Osteoblast (primary cell): ENCODE data around the gene CRTC3. TPM values are rescaled to one million over a fixed set of nuclear protein-coding genes. Genes with fewer than 3 reads are reported as not detected.

Source experiments
- DNase-seq: peaks from one replicate; pipeline ENCODE4 v3.0.0; 2011; ENCODE audit warnings: low spot score, mixed read lengths; ENCODE audit not compliant: insufficient read length; ENCODE audit errors: missing footprints
- H2AFZ ChIP-seq: 2 replicates; pipeline ENCODE4 v1.6.0; 2011; ENCODE audit warnings: mild to moderate bottlenecking, low read length
- H3K27ac ChIP-seq: 2 replicates; pipeline ENCODE4 v1.5.1; 2011; ENCODE audit warnings: mild to moderate bottlenecking, low read depth, low read length, moderate library complexity
- H3K27me3 ChIP-seq: 2 replicates; pipeline ENCODE4 v1.6.0; 2012; ENCODE audit warnings: mild to moderate bottlenecking, control low read depth, inconsistent platforms, low read length, moderate library complexity; ENCODE audit not compliant: insufficient read depth
- H3K36me3 ChIP-seq: 2 replicates; pipeline ENCODE4 v1.5.1; 2011; ENCODE audit warnings: mild to moderate bottlenecking, low read length, control low read depth, moderate library complexity; ENCODE audit not compliant: insufficient read depth
- H3K4me1 ChIP-seq: 2 replicates; pipeline ENCODE4 v1.5.1; 2011; ENCODE audit warnings: mild to moderate bottlenecking, low read length, control low read depth, moderate library complexity; ENCODE audit not compliant: insufficient read depth
- H3K4me2 ChIP-seq: 2 replicates; pipeline ENCODE4 v1.6.0; 2011; ENCODE audit warnings: mild to moderate bottlenecking, low read length; ENCODE audit not compliant: insufficient read depth
- H3K4me3 ChIP-seq: fragments of 200-600 bp; sonication (generic); 3 replicates; pipeline ENCODE4 v1.5.1; 2012; ENCODE audit warnings: mild to moderate bottlenecking, low read length, inconsistent platforms; ENCODE audit not compliant: insufficient read depth
- H3K79me2 ChIP-seq: 2 replicates; pipeline ENCODE4 v1.6.0; 2012; ENCODE audit warnings: mild to moderate bottlenecking, low read length, control low read depth, inconsistent platforms; ENCODE audit not compliant: insufficient read depth
- H3K9me3 ChIP-seq: 2 replicates; pipeline ENCODE4 v1.5.1; 2011; ENCODE audit warnings: low read depth, low read length, control low read depth
- H4K20me1 ChIP-seq: 2 replicates; pipeline ENCODE4 v1.6.0; 2012; ENCODE audit warnings: mild to moderate bottlenecking, low read length, control low read depth; ENCODE audit not compliant: insufficient read depth
- CTCF ChIP-seq: IDR thresholded peaks from 2 replicates; pipeline ENCODE4 v1.5.1; 2011; ENCODE audit warnings: mild to moderate bottlenecking, low read depth, low read length, moderate library complexity; ENCODE audit errors: extremely low read depth
- total RNA-seq: library from RNA; depleted of rRNA; stranded (reverse); fragments of >200 nt; gene quantifications from 2 replicates; pipeline ENCODE4 v1.2.3, GENCODE V29; 2012

CRTC3 gene
- total RNA-seq, 1 donor, result 25.0 TPM

- Histone ChIP-seq H4K20me1 (peaks cover 8% of the 10 kb centered on the region), H3K4me3 (no peak overlapping the region), H3K4me2 (no peak overlapping the region), H3K36me3 (peaks cover 37% of the 10 kb centered on the region), H3K9me3 (no peaks in the 10 kb centered on the region), H2AFZ (no peak overlapping the region), H3K27ac (no peak overlapping the region), H3K79me2 (no peaks in the 10 kb centered on the region), H3K4me1 (peaks cover 18% of the 10 kb centered on the region), H3K27me3 (no peaks in the 10 kb centered on the region)
- no peak for DNase-seq
- no peak for TF ChIP-seq CTCF
Observed at GRCh38 chr15:90644952-90645725, 115.4 kb downstream of the CRTC3 start.

GRCh38 chr15:90645873-90646575 lies 116.3 kb downstream of the CRTC3 start:
- no peak overlapping the region for H3K4me3 ChIP-seq
- H2AFZ ChIP-seq, result no peak overlapping the region
- no peak overlapping the region for H3K4me2 ChIP-seq
- TF ChIP-seq CTCF, result no peak
- peak; percentile 80 for DNase-seq
- H3K4me1 ChIP-seq, result peaks cover 23% of the 10 kb centered on the region
- H4K20me1 ChIP-seq, result peaks cover 8% of the 10 kb centered on the region
- no peaks in the 10 kb centered on the region for H3K79me2 ChIP-seq
- H3K27ac ChIP-seq, result no peak overlapping the region
- no peaks in the 10 kb centered on the region for H3K9me3 ChIP-seq
- H3K27me3 ChIP-seq, result no peaks in the 10 kb centered on the region
- peaks cover 28% of the 10 kb centered on the region for H3K36me3 ChIP-seq

- Histone ChIP-seq H3K9me3 (no peaks in the 10 kb centered on the region), H3K27ac (no peak overlapping the region), H3K4me3 (no peak overlapping the region), H4K20me1 (peaks cover 8% of the 10 kb centered on the region), H3K27me3 (no peaks in the 10 kb centered on the region), H2AFZ (no peak overlapping the region), H3K4me1 (peaks cover 23% of the 10 kb centered on the region), H3K4me2 (no peak overlapping the region), H3K79me2 (no peaks in the 10 kb centered on the region), H3K36me3 (peaks cover 21% of the 10 kb centered on the region)
- DNase-seq, result no peak
- TF ChIP-seq CTCF, result no peak
Observed at GRCh38 chr15:90646662-90647305, 117.1 kb downstream of the CRTC3 start.

- TF ChIP-seq CTCF, result no peak
- Histone ChIP-seq H3K27me3 (no peaks in the 10 kb centered on the region), H4K20me1 (peaks cover 8% of the 10 kb centered on the region), H3K27ac (no peak overlapping the region), H3K4me1 (peaks cover 23% of the 10 kb centered on the region), H3K79me2 (no peaks in the 10 kb centered on the region), H3K4me2 (no peak overlapping the region), H3K36me3 (peaks cover 17% of the 10 kb centered on the region), H3K4me3 (no peak overlapping the region), H3K9me3 (no peaks in the 10 kb centered on the region), H2AFZ (no peak overlapping the region)
- no peak for DNase-seq
Observed at GRCh38 chr15:90647326-90647725, 117.6 kb downstream of the CRTC3 start.
